ENCODE measurements around the gene SLC6A8.
"Not testable (repeated sequence)": the region's sequence is repeated elsewhere in the genome, so short reads cannot be mapped to it uniquely, and the experiment has no call there.

SLC6A8 gene

GRCh38 chrX:153728951-153729631 lies 41.4 kb downstream of the SLC6A8 start:
- no peak for DNase-seq
- no peak for TF ChIP-seq POLR2A (IDR thresholded peaks at IDR 0.05; ENCODE audit: low read length)
- TF ChIP-seq GATA1 (IDR thresholded peaks at IDR 0.05; ENCODE audit: low read depth, low read length): no peak

GRCh38 chrX:153730115-153730514 lies 42.4 kb downstream of the SLC6A8 start:
- not testable (repeated sequence) for DNase-seq

GRCh38 chrX:153731117-153731844 lies 43.6 kb downstream of the SLC6A8 start:
- TF ChIP-seq GATA1 (IDR thresholded peaks at IDR 0.05; ENCODE audit: low read depth, low read length) (no peak), POLR2A (IDR thresholded peaks at IDR 0.05; ENCODE audit: low read length) (no peak)
- no peak for DNase-seq

- no peak for TF ChIP-seq GATA1 (IDR thresholded peaks at IDR 0.05; ENCODE audit: low read depth, low read length)
Measured at GRCh38 chrX:153731845-153732215, 44.1 kb downstream of the SLC6A8 start.

GRCh38 chrX:153732401-153732800 lies 44.7 kb downstream of the SLC6A8 start:
- TF ChIP-seq POLR2A (IDR thresholded peaks at IDR 0.05; ENCODE audit: low read length) (no peak), GATA1 (IDR thresholded peaks at IDR 0.05; ENCODE audit: low read depth, low read length) (no peak)
- DNase-seq: no peak

More at GRCh38 chrX:153731845-153732215, 44.1 kb downstream of the SLC6A8 start:
- DNase-seq: no peak

GRCh38 chrX:153733651-153734240 lies 46.0 kb downstream of the SLC6A8 start:
- TF ChIP-seq GATA1 (IDR thresholded peaks at IDR 0.05; ENCODE audit: low read depth, low read length) (no peak), POLR2A (IDR thresholded peaks at IDR 0.05; ENCODE audit: low read length) (no peak)
- no peak for DNase-seq

- TF ChIP-seq GATA1 (IDR thresholded peaks at IDR 0.05; ENCODE audit: low read depth, low read length) (no peak), POLR2A (IDR thresholded peaks at IDR 0.05; ENCODE audit: low read length) (no peak)
- no peak for DNase-seq
Measured at GRCh38 chrX:153734871-153735270, 47.1 kb downstream of the SLC6A8 start.

GRCh38 chrX:153735274-153735673 lies 47.5 kb downstream of the SLC6A8 start:
- no peak for DNase-seq
- TF ChIP-seq POLR2A (IDR thresholded peaks at IDR 0.05; ENCODE audit: low read length) (no peak), GATA1 (IDR thresholded peaks at IDR 0.05; ENCODE audit: low read depth, low read length) (no peak)

GRCh38 chrX:153736071-153736820 lies 48.5 kb downstream of the SLC6A8 start:
- TF ChIP-seq POLR2A (IDR thresholded peaks at IDR 0.05; ENCODE audit: low read length) (no peak), GATA1 (IDR thresholded peaks at IDR 0.05; ENCODE audit: low read depth, low read length) (no peak)
- DNase-seq: no peak

GRCh38 chrX:153736871-153737441 lies 49.2 kb downstream of the SLC6A8 start:
- no peak for DNase-seq
- TF ChIP-seq GATA1 (IDR thresholded peaks at IDR 0.05; ENCODE audit: low read depth, low read length) (no peak), POLR2A (IDR thresholded peaks at IDR 0.05; ENCODE audit: low read length) (no peak)

GRCh38 chrX:153738056-153738605 lies 50.4 kb downstream of the SLC6A8 start:
- DNase-seq: no peak

GRCh38 chrX:153739754-153740486 lies 52.2 kb downstream of the SLC6A8 start:
- DNase-seq: no peak
- TF ChIP-seq GATA1 (IDR thresholded peaks at IDR 0.05; ENCODE audit: low read depth, low read length) (no peak), POLR2A (IDR thresholded peaks at IDR 0.05; ENCODE audit: low read length) (no peak)

More at GRCh38 chrX:153738056-153738605, 50.4 kb downstream of the SLC6A8 start:
- TF ChIP-seq POLR2A (IDR thresholded peaks at IDR 0.05; ENCODE audit: low read length) (no peak), GATA1 (IDR thresholded peaks at IDR 0.05; ENCODE audit: low read depth, low read length) (no peak)

All from erythroblast (primary cell).